Activated CD8-positive, alpha-beta T cell treated with anti-CD3 and anti-CD28 coated beads for 36 hours (primary cell): Measurements from ENCODE around the gene AGPAT4. TPM values are rescaled to one million over a fixed set of nuclear protein-coding genes. Genes with fewer than 3 reads are reported as not detected.
A peak's percentile ranks its signal among the peaks of the same experiment; 100 is the strongest.

Experiments
- ATAC-seq: fragments of 200-7000 bp; cut with Tn5 transposase; one replicate; pipeline ENCODE4 v1.10.0; 2021; ENCODE audit warnings: mild to moderate bottlenecking, moderate library complexity
- CTCF ChIA-PET: fragments of 350-600 bp; sonication (Branson Sonifier 250); formaldehyde crosslinking; loops from one replicate; lab custom pipeline; 2021; ENCODE audit warnings: antibody characterized with exemption; lab: Charles Lee
- POLR2A ChIA-PET: fragments of 350-600 bp; sonication (Branson Sonifier 250); formaldehyde crosslinking; loops from one replicate; lab custom pipeline; 2021; ENCODE audit warnings: antibody characterized with exemption; lab: Charles Lee
- DNase-seq: peaks from one replicate; pipeline ENCODE4 v3.0.0-alpha.2; 2020
- H3K27ac Mint-ChIP-seq: one replicate; pipeline ENCODE4 v1.8.0; 2021; ENCODE audit warnings: mild to moderate bottlenecking, mixed read lengths
- H3K27me3 Mint-ChIP-seq: one replicate; pipeline ENCODE4 v1.8.0; 2021; ENCODE audit warnings: mixed read lengths
- H3K36me3 Mint-ChIP-seq: one replicate; pipeline ENCODE4 v1.8.0; 2021; ENCODE audit warnings: low read depth, mixed read lengths
- H3K4me1 Mint-ChIP-seq: one replicate; pipeline ENCODE4 v1.8.0; 2021; ENCODE audit warnings: low read depth, mixed read lengths
- H3K4me3 Mint-ChIP-seq: one replicate; pipeline ENCODE4 v1.8.0; 2021; ENCODE audit warnings: mild to moderate bottlenecking, moderate library complexity, mixed read lengths
- H3K9me3 Mint-ChIP-seq: one replicate; pipeline ENCODE4 v1.8.0; 2021; ENCODE audit warnings: mixed read lengths
- CTCF ChIP-seq: fragments of 200-600 bp; IDR thresholded peaks from one replicate; pipeline ENCODE4 v1.8.0; 2022; ENCODE audit warnings: antibody characterized with exemption, mild to moderate bottlenecking
- intact Hi-C: fragments of 100-400 bp; cut with micrococcal nuclease; formaldehyde crosslinking; loops from one replicate; pipeline ENCODE4 v1.10.0; 2022
- total RNA-seq, 2 experiments: library from RNA; stranded (reverse); gene quantifications; one replicate each; pipeline ENCODE4 v1.2.3, GENCODE V29; 2021

AGPAT4 gene
- total RNA-seq, 2 experiments from 2014 or later: 3.5 to 4.7 TPM

GRCh38 chr6:161132384-161132783 is 141.5 kb downstream of the AGPAT4 start:
- intact Hi-C loops: no loop called here
- POLR2A ChIA-PET: no interaction called here
- peaks cover 13% of the 10 kb centered on the region for H3K36me3 Mint-ChIP-seq
- H3K9me3 Mint-ChIP-seq: no peaks in the 10 kb centered on the region
- H3K4me1 Mint-ChIP-seq: peaks cover 17% of the 10 kb centered on the region
- no peak for ATAC-seq
- no peak overlapping the region for H3K4me3 Mint-ChIP-seq
- H3K27ac Mint-ChIP-seq: no peak overlapping the region
- CTCF ChIA-PET: interaction anchor here (2.0 kb wide), 1 partner anchor 238 kb away, joined by 8 read pairs; no protein-coding TSS in a partner anchor
- no peaks in the 10 kb centered on the region for H3K27me3 Mint-ChIP-seq
- DNase-seq: no peak
- no peak for TF ChIP-seq CTCF

GRCh38 chr6:161130967-161131766 is 142.7 kb downstream of the AGPAT4 start:
- ATAC-seq (no peak), DNase-seq (no peak)
- Mint-ChIP-seq H3K9me3 (no peaks in the 10 kb centered on the region), H3K27ac (no peak overlapping the region), H3K36me3 (peaks cover 20% of the 10 kb centered on the region), H3K4me3 (no peak overlapping the region), H3K27me3 (no peaks in the 10 kb centered on the region), H3K4me1 (peaks cover 19% of the 10 kb centered on the region)
- ChIA-PET POLR2A (no interaction called here), CTCF (interaction anchor here (2.0 kb wide), 1 partner anchor 240 kb away, joined by 8 read pairs; no protein-coding TSS in a partner anchor)
- no peak for TF ChIP-seq CTCF
- intact Hi-C loops: no loop called here

GRCh38 chr6:161130541-161130940 is 143.3 kb downstream of the AGPAT4 start:
- ATAC-seq: no peak
- intact Hi-C loops: no loop called here
- no peak overlapping the region for H3K4me3 Mint-ChIP-seq
- ChIA-PET CTCF (interaction anchor here (2.0 kb wide), 1 partner anchor 240 kb away, joined by 8 read pairs; no protein-coding TSS in a partner anchor), POLR2A (no interaction called here)
- TF ChIP-seq CTCF: no peak
- no peaks in the 10 kb centered on the region for H3K9me3 Mint-ChIP-seq
- H3K4me1 Mint-ChIP-seq: peaks cover 19% of the 10 kb centered on the region
- H3K27me3 Mint-ChIP-seq: no peaks in the 10 kb centered on the region
- H3K36me3 Mint-ChIP-seq: peaks cover 27% of the 10 kb centered on the region
- no peak for DNase-seq
- no peak overlapping the region for H3K27ac Mint-ChIP-seq

- peak overlapping the region; percentile 76 for H3K27ac Mint-ChIP-seq
These were observed 145.1 kb downstream of the AGPAT4 start for GRCh38 chr6:161128680-161129196.

More at GRCh38 chr6:161128680-161129196, 145.1 kb downstream of the AGPAT4 start:
- Mint-ChIP-seq H3K36me3 (peaks cover 45% of the 10 kb centered on the region), H3K27me3 (no peaks in the 10 kb centered on the region), H3K4me1 (peaks cover 19% of the 10 kb centered on the region), H3K9me3 (peaks cover 14% of the 10 kb centered on the region), H3K4me3 (no peak overlapping the region)
- ATAC-seq (peak; percentile 57), DNase-seq (peak; percentile 58)
- no peak for TF ChIP-seq CTCF
- ChIA-PET POLR2A (no interaction called here), CTCF (interaction anchor here (1.3 to 1.6 kb wide), 3 partner anchors 198 to 245 kb away, joined by 4 to 5 read pairs (median 5); no protein-coding TSS in a partner anchor)
- intact Hi-C loops: no loop called here
